ENCODE results near the gene PRKN.

- TF ChIP-seq CTCF (IDR thresholded peaks at IDR 0.05) (no peak), POLR2A (IDR thresholded peaks at IDR 0.05) (no peak)
These were observed 570.2 kb downstream of the PRKN start for GRCh38 chr6:162157167-162157870.
